ENCODE data around the gene GLIPR2.
"Not testable (repeated sequence)": the region's sequence is repeated elsewhere in the genome, so short reads cannot be mapped to it uniquely, and the experiment has no call there.

The GLIPR2 gene

GRCh38 chr9:36164989-36165388, 28.5 kb downstream of the GLIPR2 start:
- no peak for DNase-seq

GRCh38 chr9:36165826-36166167, 29.3 kb downstream of the GLIPR2 start:
- DNase-seq: no peak

DNA sequence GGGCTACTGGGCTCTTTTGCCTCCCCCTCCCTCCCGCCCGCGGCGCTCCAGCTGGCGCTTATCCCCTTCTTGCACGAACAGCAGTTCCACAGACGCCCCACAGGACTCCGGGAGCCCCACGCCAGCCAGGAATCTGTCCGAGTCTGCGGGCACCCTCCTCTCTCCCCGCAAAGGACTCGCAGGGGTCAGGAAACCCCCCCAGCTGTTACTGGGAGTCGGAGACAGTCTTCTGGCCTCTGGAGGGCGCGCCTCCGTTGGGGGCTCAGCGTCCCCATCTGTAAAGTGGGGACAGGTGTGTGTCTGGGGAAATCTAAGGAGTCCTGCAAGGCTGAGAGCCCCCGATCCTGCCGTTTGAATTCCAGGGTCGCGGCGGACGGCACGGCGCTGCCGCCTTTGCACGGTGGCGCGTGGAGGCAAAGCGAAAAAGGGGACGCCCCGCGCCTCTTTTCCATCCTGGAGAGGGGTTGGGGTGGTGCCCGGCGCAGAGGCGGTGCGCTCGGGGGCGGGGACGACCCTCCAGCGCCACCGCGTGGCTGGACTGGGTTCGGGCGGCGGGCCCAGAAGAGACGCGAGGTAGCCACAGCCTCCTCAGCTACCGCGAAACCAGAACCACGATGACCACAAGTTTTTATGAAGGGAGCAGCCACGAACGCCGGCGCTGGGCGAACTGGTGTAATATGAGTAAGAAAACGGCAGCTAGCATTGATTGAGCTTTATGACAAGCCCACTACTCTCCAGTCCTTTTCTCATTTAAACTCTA, 29.8 kb downstream of the GLIPR2 start:
- DNase-seq: peak; percentile 75

GRCh38 chr9:36169166-36169565, 32.6 kb downstream of the GLIPR2 start, which contains the start of gene CCIN:
Gene CCIN, plus strand, starts transcription at chr9:36169388. Its CDS starts 115 bp downstream, at chr9:36169503.
- DNase-seq: no peak

- DNase-seq: no peak
These were observed 33.2 kb downstream of the GLIPR2 start for GRCh38 chr9:36169708-36170107.

DNA sequence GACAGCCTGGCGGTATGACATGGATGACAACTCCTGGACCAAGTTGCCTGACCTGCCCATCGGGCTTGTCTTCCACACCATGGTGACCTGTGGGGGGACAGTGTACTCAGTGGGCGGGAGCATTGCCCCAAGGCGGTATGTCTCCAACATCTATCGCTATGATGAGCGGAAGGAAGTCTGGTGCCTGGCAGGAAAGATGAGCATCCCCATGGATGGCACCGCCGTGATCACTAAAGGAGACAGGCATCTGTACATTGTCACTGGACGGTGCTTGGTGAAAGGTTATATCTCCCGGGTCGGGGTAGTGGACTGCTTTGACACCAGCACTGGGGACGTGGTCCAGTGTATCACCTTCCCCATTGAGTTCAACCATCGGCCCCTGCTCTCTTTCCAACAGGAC, 34.0 kb downstream of the GLIPR2 start:
- no peak for DNase-seq

DNA sequence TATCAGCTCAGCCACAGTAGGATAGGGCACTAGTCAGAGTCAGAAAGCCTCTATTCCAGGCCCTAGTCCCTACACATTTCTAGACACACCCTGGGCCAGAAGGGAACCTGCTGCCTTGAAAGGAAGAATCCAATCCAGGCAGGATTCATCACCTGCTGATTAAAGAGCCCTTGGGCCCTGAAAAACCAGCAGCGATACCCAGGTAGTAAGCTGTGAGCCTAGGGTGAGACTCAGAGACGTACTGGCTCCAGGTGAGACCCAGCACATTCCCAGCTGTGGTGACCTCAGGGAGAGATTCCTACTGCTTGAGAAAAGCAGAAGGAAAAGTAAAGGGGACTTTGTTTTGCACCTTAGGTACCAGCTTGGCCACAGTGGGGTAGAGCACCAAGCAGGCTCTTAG, 37.3 kb downstream of the GLIPR2 start:
- DNase-seq: no peak

GRCh38 chr9:36174271-36174670, 37.7 kb downstream of the GLIPR2 start:
- no peak for DNase-seq

DNA sequence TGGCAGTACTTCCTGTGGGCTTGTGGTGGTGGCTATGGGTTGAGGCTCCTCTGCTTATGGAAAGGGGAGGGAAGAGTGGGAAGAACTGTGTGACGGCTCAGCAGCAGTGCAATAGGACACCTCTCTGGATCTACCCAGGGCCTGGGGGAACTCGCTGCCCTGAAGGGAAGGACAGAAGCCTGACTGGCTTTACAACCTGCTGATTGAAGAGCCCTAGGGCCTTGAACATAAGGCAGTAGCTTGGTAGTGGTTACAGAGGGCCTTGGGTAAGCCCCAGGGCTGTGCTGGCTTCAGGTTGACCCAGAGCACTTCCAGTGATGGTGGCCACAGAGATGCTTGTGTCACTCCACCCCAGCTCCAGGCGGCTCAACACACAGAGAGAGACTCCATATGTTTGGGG, 38.2 kb downstream of the GLIPR2 start:
- no peak for DNase-seq

DNA sequence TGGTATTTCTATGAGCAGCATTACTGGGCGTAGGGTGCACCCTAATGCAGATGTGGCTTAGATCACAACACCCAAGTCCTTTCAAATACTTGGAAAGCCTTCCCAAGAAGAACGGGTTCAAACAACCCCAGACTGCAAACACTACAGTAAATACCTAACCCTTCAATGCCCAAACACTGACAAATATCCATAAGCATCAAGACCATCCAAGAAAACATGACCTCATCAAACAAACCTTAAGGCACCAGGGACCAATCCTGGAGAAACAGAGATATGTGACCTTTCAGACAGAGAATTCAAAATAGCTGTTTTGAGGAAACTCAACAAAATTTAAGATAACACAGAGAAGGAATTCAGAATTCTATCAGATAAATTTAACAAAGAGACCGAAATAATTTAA, 38.7 kb downstream of the GLIPR2 start:
- not testable (repeated sequence) for DNase-seq

DNA sequence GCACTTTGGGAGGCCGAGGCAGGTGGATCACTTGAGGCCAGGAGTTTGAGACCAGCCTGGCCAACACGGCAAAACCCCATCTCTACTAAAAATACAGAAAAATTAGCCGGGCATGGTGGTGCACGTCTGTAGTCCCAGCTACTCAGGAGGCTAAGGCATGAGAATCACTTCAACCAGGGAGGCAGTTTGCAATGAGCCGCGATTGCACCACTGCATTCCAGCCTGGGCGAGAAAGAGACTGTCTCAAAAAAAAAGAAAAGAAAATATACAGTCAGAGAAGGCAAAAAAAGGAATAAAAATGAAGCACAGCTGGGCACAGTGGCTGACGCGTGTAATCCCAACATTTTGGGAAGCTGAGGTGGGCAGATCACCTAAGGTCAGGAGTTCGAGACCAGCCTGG, 40.0 kb downstream of the GLIPR2 start:
- DNase-seq: not testable (repeated sequence)

- no peak for DNase-seq
These were observed 41.0 kb downstream of the GLIPR2 start for GRCh38 chr9:36177571-36177970.

DNA sequence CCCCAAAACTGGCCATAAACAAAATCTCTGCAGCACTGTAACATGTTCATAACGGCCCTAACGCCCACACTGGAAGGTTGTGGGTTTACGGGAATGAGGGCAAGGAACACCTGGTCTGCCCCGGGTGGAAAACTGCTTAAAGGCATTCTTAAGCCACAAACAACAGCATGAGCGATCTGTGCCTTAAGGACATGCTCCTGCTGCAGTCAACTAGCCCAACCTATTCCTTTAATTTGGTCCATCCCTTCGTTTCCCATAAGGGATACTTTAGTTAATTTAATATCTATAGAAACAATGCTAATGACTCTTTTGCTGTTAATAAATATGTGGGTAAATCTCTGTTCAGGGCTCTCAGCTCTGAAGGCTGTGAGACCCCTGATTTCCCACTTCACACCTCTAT, 43.7 kb downstream of the GLIPR2 start:
- not testable (repeated sequence) for DNase-seq

- DNase-seq: no peak
These were observed 50.9 kb downstream of the GLIPR2 start for GRCh38 chr9:36187414-36187813.

DNA sequence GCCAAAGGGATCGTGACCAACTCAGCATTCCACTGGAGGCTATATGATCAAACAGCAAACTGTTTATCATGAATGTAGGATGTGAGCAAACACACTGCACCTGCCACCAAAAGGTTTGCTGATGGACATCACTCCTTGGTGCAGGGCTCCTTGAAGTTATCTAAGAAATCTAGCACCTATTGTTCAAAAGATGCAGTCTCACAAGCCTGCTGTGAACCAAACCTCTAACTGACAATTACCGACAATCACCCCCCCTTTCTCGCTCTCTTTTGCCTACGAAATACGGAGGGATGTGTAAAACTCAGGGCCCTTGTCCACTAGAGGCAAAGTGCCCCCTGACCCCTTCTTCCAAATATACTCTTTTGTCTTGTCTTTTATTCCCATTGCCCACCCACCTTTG, 51.7 kb downstream of the GLIPR2 start:
- no peak for DNase-seq

DNA sequence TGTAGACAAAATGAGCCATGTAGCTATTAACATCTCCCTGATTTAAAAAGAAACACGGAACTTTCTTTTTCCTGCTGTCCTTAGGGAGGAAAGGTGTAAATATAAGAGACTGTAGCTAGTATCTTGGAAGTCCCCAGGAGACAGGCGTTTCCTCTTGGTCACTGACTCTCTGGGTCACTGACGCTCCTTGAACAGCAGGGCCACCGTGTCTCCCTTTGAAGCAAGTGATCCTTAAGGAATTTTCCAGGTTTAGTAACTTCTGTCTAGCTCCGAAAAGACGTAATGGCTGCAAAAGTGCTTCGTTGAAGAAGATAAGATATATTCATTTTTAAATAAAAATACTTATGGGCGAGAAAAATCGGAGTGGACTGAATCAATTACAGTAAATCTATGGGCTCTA, 53.4 kb downstream of the GLIPR2 start:
- no peak for DNase-seq

DNA sequence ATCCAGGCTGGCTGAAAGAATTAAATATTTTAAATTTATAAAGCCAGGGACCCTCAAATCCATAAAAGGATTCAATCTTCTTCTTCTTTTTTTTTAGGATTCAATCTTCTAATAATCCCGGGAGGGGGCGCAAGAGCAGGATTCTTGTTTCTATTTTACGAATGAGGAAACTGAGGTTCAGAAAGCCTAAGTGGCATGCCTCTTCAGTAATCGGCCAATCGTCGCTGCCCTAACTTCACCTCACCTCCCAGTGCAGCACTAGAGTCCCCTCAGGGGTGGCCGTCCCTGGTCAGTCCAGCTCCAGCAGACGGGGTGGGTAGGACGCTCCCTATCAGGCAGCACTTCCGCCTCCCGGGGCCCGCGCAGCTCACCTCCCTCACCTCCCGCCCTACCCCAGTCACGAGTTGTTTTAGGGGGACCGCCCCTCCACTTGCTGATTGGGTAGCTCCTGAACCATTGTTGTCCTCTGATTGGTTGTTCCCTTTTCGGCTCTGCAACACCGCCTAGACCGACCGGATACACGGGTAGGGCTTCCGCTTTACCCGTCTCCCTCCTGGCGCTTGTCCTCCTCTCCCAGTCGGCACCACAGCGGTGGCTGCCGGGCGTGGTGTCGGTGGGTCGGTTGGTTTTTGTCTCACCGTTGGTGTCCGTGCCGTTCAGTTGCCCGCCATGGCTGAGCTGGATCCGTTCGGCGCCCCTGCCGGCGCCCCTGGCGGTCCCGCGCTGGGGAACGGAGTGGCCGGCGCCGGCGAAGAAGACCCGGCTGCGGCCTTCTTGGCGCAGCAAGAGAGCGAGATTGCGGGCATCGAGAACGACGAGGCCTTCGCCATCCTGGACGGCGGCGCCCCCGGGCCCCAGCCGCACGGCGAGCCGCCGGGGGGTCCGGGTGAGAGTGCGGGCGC, 54.1 kb downstream of the GLIPR2 start, which contains the start of gene CLTA:
Gene CLTA, plus strand, starts transcription at position 534 of the 902 bp plus-strand sequence. Its CDS starts 136 bp downstream, at position 670.
- peak; percentile 97 for DNase-seq

DNA sequence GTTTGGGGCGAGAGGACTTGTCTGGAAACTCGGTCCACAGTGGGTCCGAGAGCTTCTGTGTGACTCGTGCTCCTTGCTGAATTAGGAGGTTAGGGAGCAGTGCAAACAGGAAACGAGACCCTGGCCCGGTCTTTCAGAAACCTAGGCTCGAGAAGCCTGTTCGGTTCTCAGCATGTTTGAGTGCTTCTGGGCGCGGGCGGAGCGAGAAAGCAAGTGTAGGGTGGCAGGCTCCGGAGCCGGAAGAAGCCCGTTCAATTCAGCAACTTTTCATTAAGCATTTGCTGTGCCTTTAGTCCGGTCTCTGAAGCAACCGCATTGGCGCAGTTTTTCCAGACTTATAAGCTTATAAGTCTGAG, 54.7 kb downstream of the GLIPR2 start:
- peak; percentile 50 for DNase-seq

DNA sequence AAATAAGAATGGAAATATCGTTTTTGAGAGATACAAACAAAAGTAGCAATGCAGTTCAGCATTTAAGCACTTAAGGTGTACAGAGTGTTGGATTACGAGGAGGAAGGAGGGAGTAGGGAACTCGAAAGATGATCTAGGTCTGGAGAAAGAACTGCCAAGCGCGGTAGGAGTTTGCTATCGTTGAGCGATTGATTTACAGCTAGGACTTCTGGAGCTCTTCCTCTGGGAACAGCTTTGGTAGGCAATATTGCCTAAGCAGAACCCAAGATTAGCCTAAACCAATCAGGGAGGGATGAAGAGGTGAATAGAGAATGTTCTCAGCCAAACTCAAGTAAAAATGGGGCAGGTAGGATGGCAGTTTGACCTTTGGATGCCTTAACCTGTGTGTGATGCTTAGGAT, 55.2 kb downstream of the GLIPR2 start:
- no peak for DNase-seq

DNA sequence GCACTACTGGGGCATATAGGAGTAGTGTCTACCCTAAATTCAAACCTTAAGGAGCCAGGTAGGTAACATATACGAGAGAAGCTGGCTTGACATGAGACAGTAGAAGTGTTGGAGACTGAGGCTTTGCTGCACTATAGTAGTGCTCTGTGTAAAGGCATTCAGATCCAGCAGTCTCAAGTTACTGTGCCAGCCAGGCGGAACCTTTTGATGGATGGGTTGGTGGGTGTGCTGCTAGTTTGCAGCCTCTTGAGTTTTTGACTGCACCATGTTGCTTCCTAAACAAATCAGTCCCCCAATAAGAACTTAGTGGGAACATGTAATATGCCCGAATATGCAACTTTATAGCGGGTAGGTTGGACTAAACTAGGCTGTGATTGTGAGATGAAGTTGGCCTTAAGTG, 55.7 kb downstream of the GLIPR2 start:
- no peak for DNase-seq

GRCh38 chr9:36193023-36193422, 56.5 kb downstream of the GLIPR2 start:
- DNase-seq: no peak

- DNase-seq: no peak
These were observed 57.9 kb downstream of the GLIPR2 start for GRCh38 chr9:36194326-36195000.

- DNase-seq: no peak
These were observed 68.5 kb downstream of the GLIPR2 start for GRCh38 chr9:36204906-36205547.

Measured in RPMI8226 (cell line).